GM10248 (cell line): ENCODE measurements around the gene PKNOX1.
"Not testable (repeated sequence)": the region's sequence is repeated elsewhere in the genome, so short reads cannot be mapped to it uniquely, and the experiment has no call there.

Experiments used
- CTCF ChIA-PET: fragments of 300-600 bp; sonication (Branson Sonifier 250); formaldehyde crosslinking; extraction: SDS; loops from one replicate; lab custom pipeline; 2021; ENCODE audit warnings: antibody characterized with exemption; lab: Yijun Ruan, JAX
- POLR2A ChIA-PET: fragments of 350-650 bp; sonication (Branson Sonifier 250); formaldehyde crosslinking; extraction: SDS; loops from one replicate; lab custom pipeline; 2020; ENCODE audit warnings: antibody characterized with exemption; lab: Yijun Ruan, JAX
- DNase-seq: peaks from one replicate; pipeline ENCODE4 v3.0.0; 2012; ENCODE audit errors: extremely low spot score
- CTCF ChIP-seq: IDR thresholded peaks from 2 replicates; pipeline ENCODE4 v1.5.1; 2012; ENCODE audit warnings: mild to moderate bottlenecking, low read depth; ENCODE audit errors: extremely low read depth, missing control alignments, control extremely low read depth

Gene PKNOX1

GRCh38 chr21:42973991-42974831 lies at the start of gene PKNOX1:
PKNOX1 (plus strand) TSS chr21:42974562; CDS start chr21:43004382, 29,820 bp downstream.
- no peak for TF ChIP-seq CTCF

GRCh38 chr21:42925114-42925926 lies 49.0 kb upstream of the PKNOX1 start, which contains the start of gene ERVH48-1:
ERVH48-1 (minus strand) TSS chr21:42925630; CDS start chr21:42919006, 6,624 bp downstream.
- DNase-seq = no peak
- ChIA-PET CTCF (interaction anchor here (0.8 kb wide), 1 partner anchor 48 kb away, joined by 3 read pairs; no protein-coding TSS in a partner anchor), POLR2A (no interaction called here)
- TF ChIP-seq CTCF = no peak

More at GRCh38 chr21:42973991-42974831, at the start of gene PKNOX1:
- DNase-seq = peak; percentile 100
- CTCF ChIA-PET = interaction anchor here (1.2 kb wide), 1 partner anchor 49 kb away, joined by 3 read pairs; no protein-coding TSS in a partner anchor
- POLR2A ChIA-PET = interaction anchor here (0.6 kb wide), 1 partner anchor 51 kb away, joined by 3 read pairs; no protein-coding TSS in a partner anchor

- DNase-seq, CTCF ChIA-PET, POLR2A ChIA-PET: not testable (repeated sequence)
Measured at GRCh38 chr21:42927474-42928200, 46.7 kb upstream of the PKNOX1 start.

GRCh38 chr21:42929969-42930368 lies 44.4 kb upstream of the PKNOX1 start:
- POLR2A ChIA-PET = no interaction called here

GRCh38 chr21:42931560-42932235 lies 42.7 kb upstream of the PKNOX1 start:
- ChIA-PET CTCF (no interaction called here), POLR2A (no interaction called here)
- TF ChIP-seq CTCF = no peak
- DNase-seq = no peak

More at GRCh38 chr21:42929969-42930368, 44.4 kb upstream of the PKNOX1 start:
- CTCF ChIA-PET = interaction anchor here (1.2 to 1.7 kb wide), 2 partner anchors 11 to 27 kb away, joined by 3 read pairs; no protein-coding TSS in a partner anchor
- no peak for DNase-seq
- TF ChIP-seq CTCF = no peak

GRCh38 chr21:42932378-42933136 lies 41.8 kb upstream of the PKNOX1 start:
- CTCF ChIA-PET, POLR2A ChIA-PET: not testable (repeated sequence)

GRCh38 chr21:42933137-42933970 lies 41.0 kb upstream of the PKNOX1 start:
- CTCF ChIA-PET = interaction anchor here (0.9 kb wide), 1 partner anchor 10 kb away, joined by 3 read pairs; no protein-coding TSS in a partner anchor
- DNase-seq, POLR2A ChIA-PET: not testable (repeated sequence)

More at GRCh38 chr21:42932378-42933136, 41.8 kb upstream of the PKNOX1 start:
- not testable (repeated sequence) for DNase-seq

- DNase-seq, POLR2A ChIA-PET: not testable (repeated sequence)
- CTCF ChIA-PET = interaction anchor here (0.9 kb wide), 1 partner anchor 11 kb away, joined by 3 read pairs; no protein-coding TSS in a partner anchor
Measured at GRCh38 chr21:42933973-42934372, 40.4 kb upstream of the PKNOX1 start.

- CTCF ChIA-PET, DNase-seq, POLR2A ChIA-PET: not testable (repeated sequence)
Measured at GRCh38 chr21:42936360-42936759, 38.0 kb upstream of the PKNOX1 start.
